ENCODE data around the gene AGPAT3.

DNA sequence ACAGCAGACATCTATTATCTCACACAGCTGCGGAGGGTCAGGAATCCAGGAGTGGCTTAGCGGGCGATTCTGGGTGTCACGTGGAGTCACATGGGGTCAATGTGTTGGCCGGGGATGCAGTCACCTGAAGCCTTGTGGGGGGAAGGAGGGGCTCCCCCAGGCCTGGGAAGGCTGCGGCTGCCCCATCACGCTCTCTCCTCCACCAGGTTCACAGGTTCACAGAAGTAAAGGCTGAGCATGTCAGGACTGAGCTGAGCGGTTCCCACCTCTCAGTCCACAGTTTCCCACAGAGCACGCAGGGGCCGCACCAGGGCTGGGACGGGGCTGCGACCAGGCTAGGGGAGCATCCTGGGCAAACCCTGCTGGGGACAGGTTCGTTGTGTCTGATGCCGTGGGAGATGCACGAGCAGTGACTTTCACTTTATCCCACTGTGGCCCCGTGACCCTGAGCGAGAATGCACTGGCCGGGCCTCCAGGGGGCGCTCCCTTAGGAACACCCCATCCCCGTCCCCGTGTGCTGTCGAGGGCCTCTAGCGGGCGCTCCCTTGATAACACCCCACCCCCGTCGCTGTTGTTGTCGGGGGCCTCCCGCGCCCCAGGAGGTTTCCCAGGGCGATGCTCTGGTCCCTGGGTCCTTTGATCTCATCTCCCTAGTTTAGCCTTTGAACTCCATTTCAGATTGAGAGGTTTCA, 73.9 kb downstream of the AGPAT3 start:
- TF ChIP-seq POLR2A (IDR thresholded peaks at IDR 0.05; ENCODE audit: low read depth, low read length) (no peak; the same call in 1 of the 2 replicates), POLR2AphosphoS5 (IDR thresholded peaks at IDR 0.05; ENCODE audit: low read depth, low read length) (no peak)

Data from GM12892 (cell line).